GM18858 (cell line): ENCODE results near the gene CCZ1.
"Not testable (repeated sequence)": the region's sequence is repeated elsewhere in the genome, so short reads cannot be mapped to it uniquely, and the experiment has no call there.

Source experiments
- ATAC-seq: cut with Tn5 transposase; IDR thresholded peaks from one replicate; pipeline ENCODE4 v1.9.1; 2021; ENCODE audit not compliant: unreplicated experiment

Gene CCZ1

GRCh38 chr7:5898480-5899224 is at the start of gene CCZ1:
Gene CCZ1, plus strand, starts transcription at chr7:5898733. Its CDS starts 67 bp downstream, at chr7:5898800.
- ATAC-seq = peak; percentile 75

GRCh38 chr7:5850944-5851343 is 47.6 kb upstream of the CCZ1 start:
- ATAC-seq = no peak

- no peak for ATAC-seq
These were observed 43.8 kb upstream of the CCZ1 start for GRCh38 chr7:5854738-5855137.

GRCh38 chr7:5857041-5857575 is 41.4 kb upstream of the CCZ1 start:
- ATAC-seq = not testable (repeated sequence)

GRCh38 chr7:5858494-5858893 is 40.0 kb upstream of the CCZ1 start:
- ATAC-seq = not testable (repeated sequence)

GRCh38 chr7:5861281-5861680 is 37.3 kb upstream of the CCZ1 start:
- not testable (repeated sequence) for ATAC-seq

- ATAC-seq = not testable (repeated sequence)
These were observed 35.7 kb upstream of the CCZ1 start for GRCh38 chr7:5862753-5863366.

GRCh38 chr7:5865279-5865931 is 33.1 kb upstream of the CCZ1 start:
- not testable (repeated sequence) for ATAC-seq

GRCh38 chr7:5867060-5867459 is 31.5 kb upstream of the CCZ1 start:
- no peak for ATAC-seq

- not testable (repeated sequence) for ATAC-seq
These were observed 29.6 kb upstream of the CCZ1 start for GRCh38 chr7:5868928-5869341.

- no peak for ATAC-seq
These were observed 28.8 kb upstream of the CCZ1 start for GRCh38 chr7:5869691-5870090.

GRCh38 chr7:5870311-5870710 is 28.2 kb upstream of the CCZ1 start:
- no peak for ATAC-seq

- ATAC-seq = no peak
These were observed 26.2 kb upstream of the CCZ1 start for GRCh38 chr7:5872326-5872725.

GRCh38 chr7:5879591-5879990 is 18.9 kb upstream of the CCZ1 start:
- not testable (repeated sequence) for ATAC-seq

- ATAC-seq = not testable (repeated sequence)
These were observed 18.4 kb upstream of the CCZ1 start for GRCh38 chr7:5880106-5880505.

GRCh38 chr7:5884431-5884830 is 14.1 kb upstream of the CCZ1 start:
- ATAC-seq = not testable (repeated sequence)

- not testable (repeated sequence) for ATAC-seq
These were observed 10.5 kb upstream of the CCZ1 start for GRCh38 chr7:5888021-5888420.

GRCh38 chr7:5890244-5890643 is 8.3 kb upstream of the CCZ1 start:
- not testable (repeated sequence) for ATAC-seq

- no peak for ATAC-seq
These were observed 6.0 kb upstream of the CCZ1 start for GRCh38 chr7:5892498-5892897.

GRCh38 chr7:5897369-5897919 is 1.1 kb upstream of the CCZ1 start:
- not testable (repeated sequence) for ATAC-seq

- ATAC-seq = not testable (repeated sequence)
These were observed 4.5 kb downstream of the CCZ1 start for GRCh38 chr7:5903002-5903401.
